ENCODE measurements around the gene IZUMO4. TPM values are rescaled to one million over a fixed set of nuclear protein-coding genes. Genes with fewer than 3 reads are reported as not detected.

The IZUMO4 gene
- total and polyA plus RNA-seq, 11 donors, result 1.7 to 6.2 (median 2.6) TPM; not detected in 1

DNA sequence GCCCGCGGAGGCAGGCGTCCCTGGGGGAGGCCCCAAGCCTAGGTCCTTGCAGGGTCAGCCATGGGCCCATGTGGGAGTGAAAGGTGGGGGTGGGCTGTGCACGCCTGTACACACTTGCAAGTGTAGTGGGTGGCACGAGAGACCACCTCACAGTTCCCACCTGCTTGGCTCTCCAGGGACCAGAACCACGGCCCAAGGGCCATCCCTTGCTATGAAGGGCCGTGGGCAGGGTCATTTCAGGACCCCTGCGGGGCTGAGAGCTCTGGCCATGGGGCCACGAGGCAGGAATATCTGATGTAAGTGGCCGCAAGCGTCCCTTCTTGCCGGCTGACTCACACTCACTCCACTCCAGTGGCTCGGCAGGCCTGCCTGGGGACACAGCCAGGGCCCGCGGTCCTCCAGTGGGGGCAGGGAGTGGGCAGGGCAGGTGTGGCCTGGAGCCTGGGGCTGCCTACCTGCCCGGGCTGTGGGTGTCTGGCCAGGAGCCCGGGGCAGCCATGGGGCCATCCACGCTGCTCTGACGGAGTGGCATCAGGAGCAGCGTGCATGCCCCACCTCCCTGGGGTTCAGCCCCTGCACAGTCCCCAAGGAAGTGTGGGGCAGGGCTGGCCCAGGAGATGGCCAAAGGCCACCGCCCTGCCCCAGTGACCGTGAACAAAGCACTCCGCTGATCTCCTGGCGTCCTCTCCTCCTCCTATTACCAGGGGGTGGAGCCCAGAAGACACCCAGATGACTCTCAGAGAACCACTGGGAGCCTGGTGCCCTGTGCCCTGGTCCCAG, 37.1 kb upstream of the IZUMO4 start:
- Histone ChIP-seq H3K27ac (peak overlapping the region; percentile 97 to 100 (median 100)), H3K27me3 (no peaks in the 10 kb centered on the region), H3K36me3 (no peaks in the 10 kb centered on the region), H3K4me1 (peaks cover 10 to 72% (median 58%) of the 10 kb centered on the region in 12 donors), H3K9me3 (no peaks in the 10 kb centered on the region), H3K4me3 (peak overlapping the region in 7 of 12 donors; percentile 11 to 84 (median 67))
- no peak for TF ChIP-seq CTCF (IDR thresholded peaks at IDR 0.05)
- TF ChIP-seq POLR2A (IDR thresholded peaks at IDR 0.05), result peak in 1 of 2 donors; percentile 58
- intact Hi-C loops (cut with DNase I), result loop anchor here in 2 of 10 donors (10.0 kb wide), 2 partner anchors 195 to 785 kb away; partner anchors contain the start of genes FAM174C (in 1 of the 2) and KLF16 (in 1 of the 2)
- DNase-seq (peak in 4 of 5 donors; percentile 60 to 83 (median 78)), ATAC-seq (peak; percentile 5 to 32 (median 26))
- 41 to 50% (median 45%) methylated on average over 12 to 24 of the region's 24 CpGs for WGBS, 4 donors

GRCh38 chr19:2060884-2061494, 35.7 kb upstream of the IZUMO4 start:
- peak overlapping the region; percentile 97 to 100 (median 100) for H3K27ac ChIP-seq
- ATAC-seq (peak; percentile 8 to 59 (median 40)), DNase-seq (peak; percentile 84 to 90 (median 86))
- 0 to 4% (median 1%) methylated on average over 7 to 55 of the region's 55 CpGs for WGBS, 4 donors
- H3K9me3 ChIP-seq, result no peaks in the 10 kb centered on the region
- H3K36me3 ChIP-seq, result no peaks in the 10 kb centered on the region
- no peaks in the 10 kb centered on the region for H3K27me3 ChIP-seq
- TF ChIP-seq CTCF (IDR thresholded peaks at IDR 0.05), result no peak
- TF ChIP-seq POLR2A (IDR thresholded peaks at IDR 0.05), result peak; percentile 75 to 93
- peaks cover 10 to 65% (median 52%) of the 10 kb centered on the region in 12 donors for H3K4me1 ChIP-seq
- intact Hi-C loops (cut with DNase I), result loop anchor here in 2 of 10 donors (1.0 to 10.0 kb wide), 2 partner anchors 10 to 196 kb away; partner anchors contain the start of genes KLF16 (in 1 of the 2) and MKNK2 (in 1 of the 2)
- H3K4me3 ChIP-seq, result peak overlapping the region; percentile 35 to 95 (median 72)

DNA sequence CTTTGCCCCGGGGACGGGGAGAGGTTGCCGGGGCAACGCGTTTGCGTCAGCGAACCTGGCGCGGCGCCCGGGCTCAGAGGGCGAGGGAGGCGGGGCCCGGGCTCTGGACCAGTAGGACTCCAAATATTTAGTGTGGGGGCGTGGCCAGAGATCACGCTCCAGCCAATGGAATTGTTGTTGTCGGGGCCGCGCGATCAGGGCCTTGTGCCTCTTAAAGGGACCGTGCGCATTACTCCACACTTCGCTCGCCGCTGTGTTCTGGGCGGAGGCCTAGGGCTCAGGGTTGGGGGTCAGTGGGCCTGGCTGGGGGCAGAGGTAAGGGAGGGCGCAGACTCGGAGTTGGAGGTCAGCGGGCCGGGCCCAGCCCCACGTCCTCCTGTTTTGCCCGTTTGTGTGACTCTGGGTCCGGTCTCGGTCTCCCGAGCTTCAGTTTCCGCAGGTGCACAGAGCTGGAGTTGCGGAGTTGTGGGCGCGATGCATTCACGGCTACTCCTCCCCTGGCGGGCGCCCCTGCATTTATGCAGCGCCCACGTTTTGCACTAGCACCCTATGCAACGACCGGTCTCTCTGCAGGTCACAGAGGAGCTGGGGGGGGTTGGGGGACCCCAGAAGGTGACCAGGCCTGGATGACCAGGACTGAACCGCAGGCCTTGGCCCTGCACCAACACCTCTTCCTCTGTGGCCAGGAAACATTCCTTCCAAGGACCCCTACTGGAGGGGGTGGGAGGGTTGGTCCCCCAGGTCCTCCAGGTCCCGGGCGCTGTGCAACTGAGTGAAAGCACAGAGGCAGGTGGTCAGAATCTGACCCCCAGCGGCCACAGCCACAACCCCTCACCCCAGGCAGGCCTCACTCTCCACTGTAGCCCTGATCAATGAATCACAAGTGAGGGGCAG, 35.0 kb upstream of the IZUMO4 start:
- no peaks in the 10 kb centered on the region for H3K27me3 ChIP-seq
- peak in 3 of 12 donors; percentile 11 to 29 (median 12) for TF ChIP-seq CTCF (IDR thresholded peaks at IDR 0.05)
- TF ChIP-seq POLR2A (IDR thresholded peaks at IDR 0.05), result peak; percentile 15 to 56
- H3K27ac ChIP-seq, result peak overlapping the region; percentile 97 to 100 (median 100)
- ATAC-seq, result peak; percentile 75 to 92 (median 88)
- H3K36me3 ChIP-seq, result no peaks in the 10 kb centered on the region
- H3K9me3 ChIP-seq, result no peaks in the 10 kb centered on the region
- peak overlapping the region; percentile 35 to 95 (median 72) for H3K4me3 ChIP-seq
- intact Hi-C loops (cut with DNase I), result loop anchor here in 2 of 10 donors (1.0 to 10.0 kb wide), 2 partner anchors 10 to 197 kb away; partner anchors contain the start of genes KLF16 (in 1 of the 2) and MKNK2 (in 1 of the 2)
- peak; percentile 99 to 100 (median 99) for DNase-seq
- 0 to 2% (median 1%) methylated on average over 40 to 50 of the region's 50 CpGs for WGBS, 4 donors
- peaks cover 10 to 60% (median 48%) of the 10 kb centered on the region in 12 donors for H3K4me1 ChIP-seq

Measured in heart left ventricle (tissue), 16 donors.